T-helper 1 cell (primary cell): ENCODE data around the gene GRAMD4.

Source experiments
- DNase-seq, 5 donors: peaks; one replicate each; pipeline ENCODE4 v3.0.0-alpha.2; 2012 to 2020

The GRAMD4 gene

GRCh38 chr22:46656856-46657654 is 36.9 kb downstream of the GRAMD4 start:
- no peak for DNase-seq

- DNase-seq: no peak
Measured at GRCh38 chr22:46657655-46657953, 37.4 kb downstream of the GRAMD4 start.

GRCh38 chr22:46657996-46658947 is 38.1 kb downstream of the GRAMD4 start:
- no peak for DNase-seq

- DNase-seq: no peak
Measured at GRCh38 chr22:46659059-46659790, 39.0 kb downstream of the GRAMD4 start.

- no peak for DNase-seq
Measured at GRCh38 chr22:46659791-46660186, 39.6 kb downstream of the GRAMD4 start.

GRCh38 chr22:46660604-46661201 is 40.5 kb downstream of the GRAMD4 start:
- peak in 1 of 5 donors; percentile 25 for DNase-seq

- peak in 4 of 5 donors; percentile 19 to 67 (median 50) for DNase-seq
Measured at GRCh38 chr22:46661221-46661851, 41.1 kb downstream of the GRAMD4 start.

GRCh38 chr22:46662226-46662625 is 42.0 kb downstream of the GRAMD4 start:
- no peak for DNase-seq

- no peak for DNase-seq
Measured at GRCh38 chr22:46663001-46663400, 42.8 kb downstream of the GRAMD4 start.

- no peak for DNase-seq
Measured at GRCh38 chr22:46663436-46664100, 43.4 kb downstream of the GRAMD4 start.

GRCh38 chr22:46664301-46664855 is 44.2 kb downstream of the GRAMD4 start:
- no peak for DNase-seq

- no peak for DNase-seq
Measured at GRCh38 chr22:46665151-46665695, 45.0 kb downstream of the GRAMD4 start.

GRCh38 chr22:46665751-46666280 is 45.6 kb downstream of the GRAMD4 start:
- DNase-seq: no peak

GRCh38 chr22:46666577-46667244 is 46.5 kb downstream of the GRAMD4 start:
- no peak for DNase-seq

GRCh38 chr22:46667245-46667623 is 47.0 kb downstream of the GRAMD4 start:
- no peak for DNase-seq

- DNase-seq: no peak
Measured at GRCh38 chr22:46668116-46668515, 47.9 kb downstream of the GRAMD4 start.

- DNase-seq: no peak
Measured at GRCh38 chr22:46669201-46669600, 49.0 kb downstream of the GRAMD4 start.

GRCh38 chr22:46671824-46672432 is 51.7 kb downstream of the GRAMD4 start:
- DNase-seq: no peak

- no peak for DNase-seq
Measured at GRCh38 chr22:46672731-46673130, 52.5 kb downstream of the GRAMD4 start.

- DNase-seq: no peak
Measured at GRCh38 chr22:46673205-46673604, 53.0 kb downstream of the GRAMD4 start.
